AG20443 (cell line): ENCODE results near the gene CLDN17.

ENCODE experiments used
- DNase-seq: peaks from one replicate; pipeline ENCODE4 v3.0.0; 2012; ENCODE audit warnings: low spot score, mixed read lengths

The CLDN17 gene

GRCh38 chr21:30166705-30167104, at the start of gene CLDN17:
Gene CLDN17 (minus strand): TSS chr21:30166805. CDS start chr21:30166617, 188 bp downstream.
- DNase-seq: no peak

DNA sequence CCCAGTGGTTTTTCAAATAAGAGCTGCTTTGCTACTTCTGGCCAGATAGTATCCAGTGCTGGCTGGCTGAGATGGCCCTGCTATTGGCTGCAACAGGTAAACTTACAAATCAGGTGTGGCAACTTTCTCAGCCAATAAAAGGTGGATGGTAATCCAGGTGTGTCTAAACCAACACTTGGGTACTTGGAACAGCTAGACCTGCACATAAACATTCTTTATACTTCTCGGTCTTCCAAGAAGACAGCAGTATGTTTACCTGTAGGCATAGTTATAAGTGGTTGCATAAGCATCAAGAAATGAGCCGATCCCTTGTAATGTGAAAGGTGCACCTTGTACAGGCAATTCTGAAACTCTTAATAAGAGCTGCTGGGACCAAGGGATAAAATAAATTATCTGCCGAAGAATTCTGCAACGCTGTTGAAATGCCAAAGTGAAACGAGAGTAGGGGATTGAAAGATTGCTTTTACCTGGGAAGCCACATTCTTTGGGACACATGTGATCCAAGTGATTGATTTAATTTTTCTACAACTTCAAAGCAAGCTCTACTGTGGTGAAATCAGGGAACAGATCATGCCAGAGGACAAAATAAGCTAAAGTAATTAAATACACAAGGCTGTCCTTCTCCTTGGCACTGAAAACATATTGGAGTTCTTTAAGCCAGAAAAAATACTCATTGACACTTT, 49.6 kb upstream of the CLDN17 start, which contains the start of gene CLDN8:
CLDN8 (minus strand) TSS at position 57 of the 683 bp plus-strand sequence. CDS start 172 bp downstream, outside the sequence.
- DNase-seq: no peak

DNA sequence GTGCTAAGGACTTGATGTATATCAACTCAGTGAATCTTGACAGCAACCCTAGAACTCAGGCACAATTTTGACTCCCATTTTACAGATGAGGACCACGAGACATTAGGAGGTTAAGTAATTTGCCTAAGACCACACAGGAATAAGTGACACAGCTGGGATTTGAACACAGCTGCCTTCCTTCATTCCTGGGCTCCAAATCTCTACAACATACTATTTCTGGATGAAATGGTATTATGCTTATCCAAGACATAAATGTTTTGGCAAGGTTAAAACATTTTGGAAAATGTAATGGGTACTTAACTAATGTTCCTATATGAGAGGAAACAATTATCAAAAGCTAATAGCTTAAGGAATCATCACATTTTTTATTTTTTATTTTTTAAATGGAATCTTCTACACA, 44.5 kb upstream of the CLDN17 start:
- DNase-seq: no peak

GRCh38 chr21:30209601-30210000, 43.0 kb upstream of the CLDN17 start:
- no peak for DNase-seq

DNA sequence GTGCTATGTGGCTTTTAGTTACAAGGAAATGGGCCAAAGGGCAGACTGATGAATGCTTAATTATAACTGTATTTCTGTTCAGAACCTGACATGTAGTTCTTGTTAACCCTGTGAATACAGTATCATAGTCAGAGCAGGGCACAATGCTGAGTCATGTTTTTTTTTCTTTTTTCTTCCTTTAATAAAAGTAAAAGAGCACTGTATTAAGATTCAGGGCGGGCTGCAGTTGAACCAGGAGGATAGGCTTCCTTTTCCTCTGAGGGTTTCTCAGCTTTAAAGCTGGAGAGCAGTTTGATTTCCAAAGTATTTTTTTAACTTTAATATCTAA, 40.6 kb upstream of the CLDN17 start:
- DNase-seq: no peak

- no peak for DNase-seq
Measured at GRCh38 chr21:30206551-30207251, 40.1 kb upstream of the CLDN17 start.

- DNase-seq: no peak
Measured at GRCh38 chr21:30200000-30200399, 33.4 kb upstream of the CLDN17 start.

- no peak for DNase-seq
Measured at GRCh38 chr21:30194701-30195299, 28.2 kb upstream of the CLDN17 start.

GRCh38 chr21:30193201-30193600, 26.6 kb upstream of the CLDN17 start:
- DNase-seq: no peak

DNA sequence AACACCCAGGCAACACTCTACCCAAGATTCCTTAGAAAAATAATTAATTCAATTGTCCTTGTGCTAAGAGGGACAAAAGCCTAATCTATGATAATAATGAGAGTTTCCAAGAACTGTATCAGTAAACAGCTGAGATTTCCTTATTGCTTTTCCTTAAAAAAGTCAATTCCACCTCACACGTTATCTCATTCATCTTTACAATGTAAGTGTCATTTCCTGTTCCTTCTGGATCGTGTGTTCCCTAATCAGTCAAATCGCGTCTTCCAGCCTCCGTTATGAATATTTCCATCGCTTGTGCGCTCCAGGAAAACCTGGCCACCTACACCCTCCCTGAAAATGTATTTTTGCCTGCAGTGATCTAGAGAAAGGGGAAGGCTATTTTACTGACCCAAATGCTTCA, 23.9 kb upstream of the CLDN17 start:
- no peak for DNase-seq

DNA sequence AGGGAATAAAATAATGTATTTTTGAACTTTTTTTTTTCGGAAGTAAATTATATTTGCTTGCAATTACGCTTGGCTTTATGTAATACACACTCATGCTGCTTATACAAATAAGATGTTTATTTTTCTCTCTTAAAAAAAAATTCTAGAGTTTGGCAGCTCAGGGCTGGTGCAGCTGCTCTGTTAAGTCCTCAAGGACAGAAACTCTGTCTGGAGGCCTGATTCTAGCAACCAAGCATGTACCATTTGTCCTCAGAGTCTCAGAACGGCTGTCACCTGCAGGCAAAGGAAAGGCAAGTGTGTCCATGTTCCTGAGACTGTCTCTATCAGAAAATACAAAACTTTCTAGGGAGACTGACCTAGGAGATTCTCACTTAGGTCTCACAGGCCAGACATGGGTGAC, 23.2 kb upstream of the CLDN17 start:
- no peak for DNase-seq

DNA sequence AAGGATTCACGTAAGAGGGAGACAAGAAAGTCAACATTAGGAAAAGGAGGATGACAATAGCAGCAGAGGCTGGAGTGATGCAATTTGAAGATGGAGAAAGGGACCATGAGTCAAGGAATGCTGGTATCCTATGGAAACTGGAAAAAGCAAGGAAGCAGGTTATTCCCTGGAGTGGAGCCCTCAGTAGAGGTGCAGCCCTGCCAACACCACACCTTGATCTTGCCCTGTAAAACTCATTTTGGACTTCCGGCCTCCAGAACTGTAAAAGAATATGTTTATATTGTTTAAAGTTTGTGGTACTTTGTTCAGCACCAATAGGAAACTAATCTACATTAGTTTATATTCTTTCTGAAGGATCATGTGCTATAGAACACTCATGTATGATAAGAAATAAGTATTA, 19.6 kb upstream of the CLDN17 start:
- DNase-seq: no peak

DNA sequence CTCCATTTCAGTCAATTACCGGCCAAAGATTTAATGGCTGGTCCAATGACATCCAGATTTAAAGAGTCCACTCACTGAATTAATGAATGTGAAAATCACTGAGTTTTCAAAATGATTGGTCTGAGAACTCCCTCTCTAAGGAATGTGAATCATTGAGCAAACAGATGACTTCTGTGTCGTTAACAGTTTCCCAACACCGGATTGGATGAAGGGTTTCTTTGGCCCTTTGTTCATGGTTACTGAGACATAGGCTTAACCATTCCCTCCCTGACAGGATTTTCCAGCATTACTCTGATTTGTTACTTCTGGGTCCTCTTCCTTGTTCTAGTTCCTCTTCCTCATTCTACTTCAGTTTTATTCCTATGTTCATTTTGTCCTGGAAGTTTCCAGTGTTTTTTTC, 1.5 kb upstream of the CLDN17 start:
- DNase-seq: no peak

GRCh38 chr21:30166171-30166570, 434 bp downstream of the CLDN17 start:
- DNase-seq: no peak

DNA sequence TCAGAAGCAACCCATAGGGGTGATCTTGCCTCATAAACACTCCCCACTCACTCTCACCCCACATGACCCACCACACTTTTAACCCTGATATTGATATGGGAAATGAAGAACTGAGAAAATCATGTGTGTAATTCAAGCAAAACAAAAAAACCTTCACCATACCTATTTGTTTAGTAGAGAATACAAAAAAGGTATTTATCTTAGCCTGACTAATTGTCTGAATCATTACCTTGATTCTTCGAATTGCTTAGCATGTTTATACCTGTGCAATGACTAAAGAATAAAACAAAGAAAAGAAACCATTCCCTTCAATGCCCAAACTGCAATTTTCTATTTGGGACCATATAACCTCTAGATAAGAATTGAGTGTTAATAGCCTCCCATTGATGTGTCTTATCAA, 1.8 kb downstream of the CLDN17 start:
- DNase-seq: no peak

GRCh38 chr21:30153697-30154340, 12.8 kb downstream of the CLDN17 start:
- no peak for DNase-seq

DNA sequence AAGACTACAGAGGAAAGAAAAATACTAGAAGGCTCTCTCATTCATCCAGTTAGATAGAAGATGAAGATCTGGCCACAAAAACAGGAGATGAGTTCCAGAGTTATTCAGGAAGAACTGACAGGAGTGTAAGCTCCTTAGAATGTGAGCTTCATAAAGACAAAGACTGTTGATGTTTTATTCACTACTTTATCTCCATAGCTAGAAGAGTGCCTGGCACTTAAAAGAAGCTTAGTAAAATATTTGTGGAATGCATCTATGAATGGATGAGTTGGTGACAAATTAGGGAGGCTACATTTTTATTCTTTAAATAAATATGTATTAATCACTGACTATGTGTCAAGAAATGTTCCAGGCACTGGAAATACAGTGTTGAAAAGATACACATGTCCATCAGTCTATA, 13.8 kb downstream of the CLDN17 start:
- no peak for DNase-seq

DNA sequence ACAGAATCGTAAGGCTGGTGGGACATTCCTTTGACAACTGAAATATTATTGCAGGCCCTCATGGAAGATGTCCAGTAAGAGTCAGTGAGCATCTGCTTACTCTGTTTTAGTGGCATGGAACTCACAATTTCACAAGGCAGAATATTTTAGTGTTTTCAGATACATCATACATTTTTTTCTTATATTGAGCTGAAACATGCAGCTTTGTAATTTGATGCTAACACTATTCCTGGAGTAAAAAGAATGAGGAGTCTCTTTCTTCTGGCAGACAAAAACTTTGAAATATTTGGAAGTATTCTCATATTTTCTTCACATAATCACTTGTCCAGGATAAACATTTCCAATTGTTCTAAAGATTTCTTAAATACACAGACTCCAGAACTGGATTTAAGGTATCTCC, 17.7 kb downstream of the CLDN17 start:
- no peak for DNase-seq

- DNase-seq: no peak
Measured at GRCh38 chr21:30146558-30147282, 19.9 kb downstream of the CLDN17 start.

GRCh38 chr21:30138483-30138882, 28.1 kb downstream of the CLDN17 start:
- DNase-seq: no peak

DNA sequence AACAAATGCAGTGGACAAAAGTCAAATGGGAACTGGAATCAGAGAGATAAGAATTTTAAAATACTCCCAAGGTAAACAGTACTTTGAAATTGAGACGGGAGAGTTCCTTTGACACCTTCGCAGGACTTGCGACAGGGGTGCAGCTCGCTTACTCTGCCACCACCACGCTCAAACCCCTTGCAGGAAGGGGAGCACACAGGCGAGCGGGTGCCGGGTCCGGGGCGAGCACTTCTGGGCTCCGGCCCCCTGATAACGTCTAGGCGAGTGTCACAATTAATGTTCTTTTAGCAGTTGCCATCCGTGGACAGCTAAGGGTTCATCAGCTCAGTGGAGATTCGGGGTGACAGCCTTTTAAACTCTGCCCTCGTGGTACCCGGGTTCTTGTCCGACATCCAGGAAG, 37.4 kb downstream of the CLDN17 start:
- no peak for DNase-seq

GRCh38 chr21:30126576-30126975, 40.0 kb downstream of the CLDN17 start:
- no peak for DNase-seq
